ENCODE measurements around the gene TASP1.

DNA sequence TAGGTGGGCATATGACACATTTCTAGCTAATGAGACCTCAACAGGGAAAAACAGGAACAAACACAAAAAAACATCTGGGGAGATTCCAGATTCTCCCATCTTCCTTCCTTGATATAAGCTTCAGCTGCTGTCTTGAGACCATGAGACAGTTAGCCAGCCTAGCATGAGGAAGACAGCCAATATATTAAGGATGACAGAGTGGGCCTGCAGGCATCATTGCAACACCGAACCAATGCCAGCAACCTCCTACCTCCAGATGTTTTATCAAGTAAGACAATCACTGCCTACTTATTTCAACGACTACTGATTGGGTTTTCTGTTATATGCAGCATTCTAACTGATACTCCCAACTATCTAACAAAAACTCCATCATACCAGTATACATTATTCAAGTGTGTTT lies 298.6 kb downstream of the TASP1 start:
- TF ChIP-seq EP300 (IDR thresholded peaks at IDR 0.05): no peak
- TF ChIP-seq, protein P1, sequence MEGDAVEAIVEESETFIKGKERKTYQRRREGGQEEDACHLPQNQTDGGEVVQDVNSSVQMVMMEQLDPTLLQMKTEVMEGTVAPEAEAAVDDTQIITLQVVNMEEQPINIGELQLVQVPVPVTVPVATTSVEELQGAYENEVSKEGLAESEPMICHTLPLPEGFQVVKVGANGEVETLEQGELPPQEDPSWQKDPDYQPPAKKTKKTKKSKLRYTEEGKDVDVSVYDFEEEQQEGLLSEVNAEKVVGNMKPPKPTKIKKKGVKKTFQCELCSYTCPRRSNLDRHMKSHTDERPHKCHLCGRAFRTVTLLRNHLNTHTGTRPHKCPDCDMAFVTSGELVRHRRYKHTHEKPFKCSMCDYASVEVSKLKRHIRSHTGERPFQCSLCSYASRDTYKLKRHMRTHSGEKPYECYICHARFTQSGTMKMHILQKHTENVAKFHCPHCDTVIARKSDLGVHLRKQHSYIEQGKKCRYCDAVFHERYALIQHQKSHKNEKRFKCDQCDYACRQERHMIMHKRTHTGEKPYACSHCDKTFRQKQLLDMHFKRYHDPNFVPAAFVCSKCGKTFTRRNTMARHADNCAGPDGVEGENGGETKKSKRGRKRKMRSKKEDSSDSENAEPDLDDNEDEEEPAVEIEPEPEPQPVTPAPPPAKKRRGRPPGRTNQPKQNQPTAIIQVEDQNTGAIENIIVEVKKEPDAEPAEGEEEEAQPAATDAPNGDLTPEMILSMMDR (IDR thresholded peaks at IDR 0.05): no peak
- TF ChIP-seq POLR2AphosphoS5 (IDR thresholded peaks at IDR 0.05): no peak

Data from esophagus muscularis mucosa (tissue), 4 donors.